Testis (tissue), 3 donors: ENCODE data around the gene AQP6. TPM values are rescaled to one million over a fixed set of nuclear protein-coding genes. Genes with fewer than 3 reads are reported as not detected.
A peak's percentile ranks its signal among the peaks of the same experiment; 100 is the strongest.

Experiments
- DNase-seq: peaks from one replicate; pipeline ENCODE4 v3.0.0-alpha.2; 2019
- H3K27ac ChIP-seq, 2 donors: fragments of 200-600 bp; sonication (generic); one replicate each; pipeline ENCODE4 v1.5.1; 2019
- H3K27me3 ChIP-seq: fragments of 200-600 bp; sonication (generic); one replicate; pipeline ENCODE4 v1.5.1; 2019
- H3K36me3 ChIP-seq: fragments of 200-600 bp; sonication (generic); one replicate; pipeline ENCODE4 v1.5.1; 2017; ENCODE audit warnings: low read depth; ENCODE audit errors: missing control alignments
- H3K4me1 ChIP-seq: fragments of 200-600 bp; sonication (generic); one replicate; pipeline ENCODE4 v1.5.1; 2019
- H3K4me3 ChIP-seq, 2 donors: fragments of 200-600 bp; sonication (generic); one replicate each; pipeline ENCODE4 v1.5.1; 2017 to 2019
- H3K9me3 ChIP-seq: fragments of 200-600 bp; sonication (generic); one replicate; pipeline ENCODE4 v1.5.1; 2017
- POLR2A ChIP-seq: fragments of 450-650 bp; IDR thresholded peaks from one replicate; pipeline ENCODE4 v1.6.1; 2017; ENCODE audit warnings: antibody characterized with exemption, mild to moderate bottlenecking, moderate library complexity
- WGBS, 2 donors: methylation state at CpG; one replicate each; pipeline ENCODE4 v1.1.5; 2018; 5-methylcytosine and 5-hydroxymethylcytosine counted together
- intact Hi-C: fragments of 100-400 bp; cut with DNase I; formaldehyde crosslinking; loops from one replicate; pipeline ENCODE4 v1.15.1; 2023; ENCODE audit warnings: low total_unique reads
- polyA plus RNA-seq: library from polyadenylated mRNA; stranded (reverse); fragments of 350-450 nt; fragmentation: Illumina TruSeq; extraction: RNeasy Lipid Tissue Mini Kit (QIAGEN cat#74804); gene quantifications from one replicate; pipeline ENCODE4 v1.2.3, GENCODE V29; 2014; ENCODE audit warnings: low read depth, low replicate concordance; ENCODE audit not compliant: insufficient read depth
- total RNA-seq, 2 donors: library from RNA; depleted of rRNA; stranded (reverse); fragments of >200 nt; gene quantifications; one replicate each; pipeline ENCODE4 v1.2.3, GENCODE V29; 2016
- TF ChIP-seq, protein P1 (sequence below), 3 experiments: fragments of 450-650 bp in 2 of 3; fragments of 200-600 bp in 1 of 3; sonication (generic) in 1 of 3; IDR thresholded peaks; one replicate each; pipeline ENCODE4 v1.5.1; 2016 to 2019; ENCODE audit warnings: antibody characterized with exemption in 3 of 3, mild to moderate bottlenecking in 2 of 3, moderate library complexity in 1 of 3

Gene AQP6
- total and polyA plus RNA-seq, 3 donors from 2014 or later = 1.7 to 3.1 (median 2.2) TPM

DNA sequence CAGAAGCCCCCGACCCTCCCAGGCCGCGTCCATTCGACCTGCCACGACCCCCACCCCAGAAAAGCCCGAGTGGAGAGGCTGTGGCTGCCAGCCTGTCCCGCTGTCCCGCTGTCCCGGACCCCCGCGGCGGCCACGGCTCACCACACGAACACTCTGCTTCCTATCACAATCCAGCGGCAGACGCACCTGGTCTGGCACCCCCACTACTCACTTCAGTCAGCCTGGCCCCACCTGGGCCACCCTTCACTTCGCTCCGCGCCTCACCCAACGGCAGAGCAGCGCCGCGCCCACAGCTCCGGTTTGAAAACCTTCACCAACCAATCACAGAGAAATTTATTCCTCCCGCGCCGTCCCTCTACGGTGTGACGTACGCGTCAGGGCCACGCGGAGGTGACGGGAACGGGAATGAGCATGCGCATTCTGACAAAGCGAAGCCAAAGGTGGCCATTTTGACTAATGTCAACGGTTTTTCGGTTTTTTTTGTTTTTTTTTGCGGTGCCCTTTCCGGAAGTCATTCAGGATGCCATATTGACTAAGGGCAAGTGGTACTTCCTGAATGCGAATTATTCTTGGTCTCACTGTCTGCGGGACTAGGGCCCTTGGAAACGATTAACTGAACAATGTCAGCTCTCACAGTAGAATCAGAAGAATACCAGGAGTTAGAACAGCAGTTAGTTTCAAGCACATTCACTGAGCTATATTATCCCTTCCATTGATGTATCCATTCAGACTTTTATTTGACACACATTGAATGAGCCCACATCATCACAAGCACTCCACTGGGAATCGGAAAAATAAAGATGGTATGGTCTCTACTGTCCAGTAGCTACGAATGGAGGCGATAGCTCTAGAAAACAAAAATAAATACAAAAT lies 52.7 kb downstream of the AQP6 start, which contains the start of gene RACGAP1:
TSS of gene RACGAP1 (minus strand) at position 308 of the 873 bp plus-strand sequence. CDS start 8,779 bp downstream, outside the sequence.
- Histone ChIP-seq H3K9me3 (no peaks in the 10 kb centered on the region), H3K27ac (peak within 1 kb of the TSS in 1 of 2 donors; percentile 70), H3K4me3 (peak within 1 kb of the TSS; percentile 72 to 82), H3K36me3 (no peaks in the 10 kb centered on the region), H3K4me1 (peaks cover 3% of the 10 kb centered on the region), H3K27me3 (no peaks in the 10 kb centered on the region)
- TF ChIP-seq POLR2A = no peak
- TF ChIP-seq, protein P1, sequence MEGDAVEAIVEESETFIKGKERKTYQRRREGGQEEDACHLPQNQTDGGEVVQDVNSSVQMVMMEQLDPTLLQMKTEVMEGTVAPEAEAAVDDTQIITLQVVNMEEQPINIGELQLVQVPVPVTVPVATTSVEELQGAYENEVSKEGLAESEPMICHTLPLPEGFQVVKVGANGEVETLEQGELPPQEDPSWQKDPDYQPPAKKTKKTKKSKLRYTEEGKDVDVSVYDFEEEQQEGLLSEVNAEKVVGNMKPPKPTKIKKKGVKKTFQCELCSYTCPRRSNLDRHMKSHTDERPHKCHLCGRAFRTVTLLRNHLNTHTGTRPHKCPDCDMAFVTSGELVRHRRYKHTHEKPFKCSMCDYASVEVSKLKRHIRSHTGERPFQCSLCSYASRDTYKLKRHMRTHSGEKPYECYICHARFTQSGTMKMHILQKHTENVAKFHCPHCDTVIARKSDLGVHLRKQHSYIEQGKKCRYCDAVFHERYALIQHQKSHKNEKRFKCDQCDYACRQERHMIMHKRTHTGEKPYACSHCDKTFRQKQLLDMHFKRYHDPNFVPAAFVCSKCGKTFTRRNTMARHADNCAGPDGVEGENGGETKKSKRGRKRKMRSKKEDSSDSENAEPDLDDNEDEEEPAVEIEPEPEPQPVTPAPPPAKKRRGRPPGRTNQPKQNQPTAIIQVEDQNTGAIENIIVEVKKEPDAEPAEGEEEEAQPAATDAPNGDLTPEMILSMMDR (IDR thresholded peaks at IDR 0.05) = peak in 1 of 3 experiments; percentile 11
- DNase-seq = peak; percentile 96
- 3 to 4% methylated on average over 38 to 47 of the region's 47 CpGs for WGBS, 2 donors
- intact Hi-C loops = no loop called here

- TF ChIP-seq POLR2A = no peak
- TF ChIP-seq, protein P1 (IDR thresholded peaks at IDR 0.05) = no peak
- intact Hi-C loops = no loop called here
- no peaks in the 10 kb centered on the region for H3K9me3 ChIP-seq
- no peaks in the 10 kb centered on the region for H3K27me3 ChIP-seq
- WGBS, 2 donors = 67 to 80% methylated on average over 3 of the region's 3 CpGs
- H3K36me3 ChIP-seq = no peaks in the 10 kb centered on the region
- no peak overlapping the region for H3K27ac ChIP-seq
- peaks cover 3% of the 10 kb centered on the region for H3K4me1 ChIP-seq
- DNase-seq = no peak
- no peak overlapping the region for H3K4me3 ChIP-seq
Observed at GRCh38 chr12:50026691-50027090, 53.9 kb downstream of the AQP6 start.

Other genes starting within 250 kb of the AQP6 start
- 100 to 1,000 TPM; 407 to 440 TPM for gene TMBIM6, start 231.4 kb upstream of the AQP6 start, total RNA-seq
- gene TMBIM6, start 231.4 kb upstream of the AQP6 start, polyA plus RNA-seq = 618 TPM
- gene NCKAP5L, start 144.5 kb upstream of the AQP6 start, total RNA-seq = 10 to 100 TPM; 63.5 to 79.7 TPM
- 22.0 TPM for gene NCKAP5L, start 144.5 kb upstream of the AQP6 start, polyA plus RNA-seq
- gene BCDIN3D, start 129.8 kb upstream of the AQP6 start, total RNA-seq = 1 to 10 TPM; 5.1 to 5.8 TPM
- 4.9 TPM for gene BCDIN3D, start 129.8 kb upstream of the AQP6 start, polyA plus RNA-seq
- gene FAIM2, start 69.0 kb upstream of the AQP6 start, total RNA-seq = 10 to 100 TPM; 14.6 to 15.3 TPM
- gene FAIM2, start 69.0 kb upstream of the AQP6 start, polyA plus RNA-seq = 67.5 TPM
- 1 to 10 TPM in 1 of 2 donors, under 1 TPM in 1; 0.79 to 1.9 TPM for gene AQP2, start 22.2 kb upstream of the AQP6 start, total RNA-seq
- 1.1 TPM for gene AQP2, start 22.2 kb upstream of the AQP6 start, polyA plus RNA-seq
- gene AQP5, start 11.1 kb upstream of the AQP6 start, total RNA-seq = 100 to 1,000 TPM; 128 to 134 TPM
- gene AQP5, start 11.1 kb upstream of the AQP6 start, polyA plus RNA-seq = 414 TPM
- gene RACGAP1, start 52.5 kb downstream of the AQP6 start, total RNA-seq = 10 to 100 TPM; 48.1 to 60.6 TPM
- 118 TPM for gene RACGAP1, start 52.5 kb downstream of the AQP6 start, polyA plus RNA-seq
- gene ASIC1, start 84.6 kb downstream of the AQP6 start, total RNA-seq = 1 to 10 TPM; 1.9 to 3.5 TPM
- gene ASIC1, start 84.6 kb downstream of the AQP6 start, polyA plus RNA-seq = 2.7 TPM
- 10 to 100 TPM; 87.6 to 99.0 TPM for gene SMARCD1, start 112.4 kb downstream of the AQP6 start, total RNA-seq
- 67.3 TPM for gene SMARCD1, start 112.4 kb downstream of the AQP6 start, polyA plus RNA-seq
- 1 to 10 TPM; 2.1 to 2.4 TPM for gene GPD1, start 131.1 kb downstream of the AQP6 start, total RNA-seq
- 3.1 TPM for gene GPD1, start 131.1 kb downstream of the AQP6 start, polyA plus RNA-seq
- 10 to 100 TPM; 38.7 to 54.9 TPM for gene COX14, start 139.3 kb downstream of the AQP6 start, total RNA-seq
- 50.2 TPM for gene COX14, start 139.3 kb downstream of the AQP6 start, polyA plus RNA-seq
- gene CERS5, start 194.4 kb downstream of the AQP6 start, total RNA-seq = 10 to 100 TPM; 34.3 to 36.5 TPM
- gene CERS5, start 194.4 kb downstream of the AQP6 start, polyA plus RNA-seq = 33.5 TPM